GM12878 (cell line): Measurements from ENCODE around the gene FAM81A. TPM values are rescaled to one million over a fixed set of nuclear protein-coding genes. Genes with fewer than 3 reads are reported as not detected.

Experiments used
- ASH2L ChIP-seq: fragments of 300-600, 200-600 bp; sonication (generic); IDR thresholded peaks from 2 replicates; pipeline ENCODE4 v1.6.1; 2017; ENCODE audit warnings: low read depth, mild to moderate bottlenecking, borderline replicate concordance
- EP300 ChIP-seq, 2 experiments: fragments of 150-350 bp in 1 of 2; IDR thresholded peaks; 2 replicates each; pipeline ENCODE4 v1.6.1; 2011 to 2012; ENCODE audit warnings: low read depth in 2 of 2, low read length in 2 of 2, borderline replicate concordance in 1 of 2, improper control_type of control experiment in 1 of 2, inconsistent platforms in 1 of 2; ENCODE audit not compliant: control insufficient read depth in 1 of 2
- HCFC1 ChIP-seq: fragments of 150-350 bp; IDR thresholded peaks from 2 replicates; pipeline ENCODE4 v1.6.1; 2014; ENCODE audit warnings: low read length
- KAT2A ChIP-seq: conservative IDR thresholded peaks from 2 replicates; pipeline ENCODE4 v1.6.1; 2011; ENCODE audit warnings: low read depth, low read length; ENCODE audit not compliant: control insufficient read depth
- MYC ChIP-seq: IDR thresholded peaks from 2 replicates; pipeline ENCODE4 v1.6.1; 2011; ENCODE audit warnings: mild to moderate bottlenecking, low read length, moderate library complexity, inconsistent platforms; ENCODE audit not compliant: insufficient read depth, insufficient replicate concordance, insufficient read length, severe bottlenecking
- NR2C2 ChIP-seq: IDR thresholded peaks from 2 replicates; pipeline ENCODE4 v1.6.1; 2011; ENCODE audit warnings: borderline replicate concordance, low read depth; ENCODE audit not compliant: control insufficient read depth, insufficient read length
- PAX8 ChIP-seq: fragments of 450-650 bp; IDR thresholded peaks from 2 replicates; pipeline ENCODE4 v1.6.1; 2017; ENCODE audit warnings: mild to moderate bottlenecking, moderate library complexity
- RELA ChIP-seq: fragments of 450-650 bp; IDR thresholded peaks from 2 replicates; pipeline ENCODE4 v1.8.0; 2014; ENCODE audit warnings: borderline replicate concordance; ENCODE audit not compliant: partially characterized antibody
- SIX5 ChIP-seq: IDR thresholded peaks from 2 replicates; pipeline ENCODE4 v1.6.1; 2011; ENCODE audit warnings: mild to moderate bottlenecking, low read depth, low read length, moderate library complexity; ENCODE audit not compliant: severe bottlenecking
- SREBF2 ChIP-seq: IDR thresholded peaks from 2 replicates; pipeline ENCODE4 v1.6.1; 2012; ENCODE audit warnings: mild to moderate bottlenecking, low read length
- polyA plus RNA-seq, 11 experiments: library from polyadenylated mRNA; depleted of rRNA in 4 of 11; unstranded in 6 of 11; stranded (reverse) in 5 of 11; fragments of >200 nt; fragmentation: Nextera tagmentation in 4 of 11; fragmentation: Illumina TruSeq in 1 of 11; extraction: Ambion mirVana in 4 of 11; extraction: Trizol in 1 of 11; gene quantifications; 1 replicate in 1 of 11; 2 replicates in 10 of 11; pipeline versions ENCODE4 v1.2.1 to v1.2.3, GENCODE V29; 2011 to 2016; ENCODE audit warnings: inconsistent platforms in 2 of 11, missing spikeins in 2 of 11, low read depth in 1 of 11
- total RNA-seq, 4 experiments: library from RNA; depleted of rRNA in 3 of 4; stranded (reverse); fragments of >200 nt in 3 of 4; fragmentation: Illumina TruSeq in 1 of 4; extraction: Trizol in 1 of 4; gene quantifications; 2 replicates each; pipeline versions ENCODE4 v1.2.1 to v1.2.3, GENCODE V29; 2013 to 2021
- TF ChIP-seq, protein P1 (sequence below): IDR thresholded peaks from 2 replicates; pipeline ENCODE4 v1.6.1; 2012; ENCODE audit warnings: mild to moderate bottlenecking, low read depth, low read length
- TF ChIP-seq, protein P2 (sequence below): fragments of 450-650 bp; formaldehyde crosslinking; IDR thresholded peaks from 2 replicates; pipeline ENCODE4 v1.4.0; 2020; ENCODE audit warnings: mild to moderate bottlenecking, moderate library complexity
- TF ChIP-seq, protein P3 (sequence below): fragments of 450-650 bp; formaldehyde crosslinking; IDR thresholded peaks from 2 replicates; pipeline ENCODE4 v1.5.0; 2022; ENCODE audit warnings: mild to moderate bottlenecking, missing genetic modification characterization
- TF ChIP-seq, protein P4 (sequence below): fragments of 450-650 bp; IDR thresholded peaks from 2 replicates; pipeline ENCODE4 v1.6.1; 2017; ENCODE audit warnings: mild to moderate bottlenecking

FAM81A gene
- total and polyA plus RNA-seq, 10 of the 15 experiments (the other 5 are each of a cell fraction or from before 2014, with no cell fraction given): 0.18 to 34.5 (median 16.2) TPM

DNA sequence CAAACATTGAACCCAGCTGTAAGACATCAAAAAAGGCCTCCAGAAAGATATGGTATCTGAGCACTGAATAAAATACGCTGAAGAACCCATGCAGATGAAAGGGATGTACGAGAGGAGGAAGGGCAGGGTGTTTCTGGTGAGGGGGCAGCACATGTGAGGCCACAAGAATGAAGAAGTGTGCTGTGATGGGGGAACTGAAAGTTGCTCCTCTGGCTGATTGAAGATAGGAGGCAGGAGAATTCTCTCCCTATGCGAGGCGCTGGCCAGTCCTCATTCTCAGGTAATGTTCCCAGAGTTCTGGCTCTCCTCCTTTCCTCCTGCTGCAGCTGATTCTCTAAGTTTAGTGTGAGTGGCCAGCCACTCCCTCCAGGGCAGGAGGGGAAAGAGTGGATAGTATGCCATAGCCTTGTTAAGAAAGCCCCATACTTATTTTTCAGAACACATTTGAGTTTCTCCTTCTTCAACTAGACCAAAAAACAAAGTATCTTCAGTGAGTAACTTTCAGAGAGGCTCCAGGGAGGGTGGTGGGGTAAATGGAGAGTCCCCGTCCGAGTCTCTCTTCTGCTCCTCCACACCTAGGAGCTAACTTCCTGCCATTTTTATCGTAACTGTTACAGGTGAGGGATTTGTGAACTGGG lies 38.4 kb upstream of the FAM81A start (continued):
- TF ChIP-seq, protein P1, sequence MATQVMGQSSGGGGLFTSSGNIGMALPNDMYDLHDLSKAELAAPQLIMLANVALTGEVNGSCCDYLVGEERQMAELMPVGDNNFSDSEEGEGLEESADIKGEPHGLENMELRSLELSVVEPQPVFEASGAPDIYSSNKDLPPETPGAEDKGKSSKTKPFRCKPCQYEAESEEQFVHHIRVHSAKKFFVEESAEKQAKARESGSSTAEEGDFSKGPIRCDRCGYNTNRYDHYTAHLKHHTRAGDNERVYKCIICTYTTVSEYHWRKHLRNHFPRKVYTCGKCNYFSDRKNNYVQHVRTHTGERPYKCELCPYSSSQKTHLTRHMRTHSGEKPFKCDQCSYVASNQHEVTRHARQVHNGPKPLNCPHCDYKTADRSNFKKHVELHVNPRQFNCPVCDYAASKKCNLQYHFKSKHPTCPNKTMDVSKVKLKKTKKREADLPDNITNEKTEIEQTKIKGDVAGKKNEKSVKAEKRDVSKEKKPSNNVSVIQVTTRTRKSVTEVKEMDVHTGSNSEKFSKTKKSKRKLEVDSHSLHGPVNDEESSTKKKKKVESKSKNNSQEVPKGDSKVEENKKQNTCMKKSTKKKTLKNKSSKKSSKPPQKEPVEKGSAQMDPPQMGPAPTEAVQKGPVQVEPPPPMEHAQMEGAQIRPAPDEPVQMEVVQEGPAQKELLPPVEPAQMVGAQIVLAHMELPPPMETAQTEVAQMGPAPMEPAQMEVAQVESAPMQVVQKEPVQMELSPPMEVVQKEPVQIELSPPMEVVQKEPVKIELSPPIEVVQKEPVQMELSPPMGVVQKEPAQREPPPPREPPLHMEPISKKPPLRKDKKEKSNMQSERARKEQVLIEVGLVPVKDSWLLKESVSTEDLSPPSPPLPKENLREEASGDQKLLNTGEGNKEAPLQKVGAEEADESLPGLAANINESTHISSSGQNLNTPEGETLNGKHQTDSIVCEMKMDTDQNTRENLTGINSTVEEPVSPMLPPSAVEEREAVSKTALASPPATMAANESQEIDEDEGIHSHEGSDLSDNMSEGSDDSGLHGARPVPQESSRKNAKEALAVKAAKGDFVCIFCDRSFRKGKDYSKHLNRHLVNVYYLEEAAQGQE: no peak
- no peak for TF ChIP-seq NR2C2
- peak; percentile 63 for TF ChIP-seq MYC
- TF ChIP-seq, protein P2, sequence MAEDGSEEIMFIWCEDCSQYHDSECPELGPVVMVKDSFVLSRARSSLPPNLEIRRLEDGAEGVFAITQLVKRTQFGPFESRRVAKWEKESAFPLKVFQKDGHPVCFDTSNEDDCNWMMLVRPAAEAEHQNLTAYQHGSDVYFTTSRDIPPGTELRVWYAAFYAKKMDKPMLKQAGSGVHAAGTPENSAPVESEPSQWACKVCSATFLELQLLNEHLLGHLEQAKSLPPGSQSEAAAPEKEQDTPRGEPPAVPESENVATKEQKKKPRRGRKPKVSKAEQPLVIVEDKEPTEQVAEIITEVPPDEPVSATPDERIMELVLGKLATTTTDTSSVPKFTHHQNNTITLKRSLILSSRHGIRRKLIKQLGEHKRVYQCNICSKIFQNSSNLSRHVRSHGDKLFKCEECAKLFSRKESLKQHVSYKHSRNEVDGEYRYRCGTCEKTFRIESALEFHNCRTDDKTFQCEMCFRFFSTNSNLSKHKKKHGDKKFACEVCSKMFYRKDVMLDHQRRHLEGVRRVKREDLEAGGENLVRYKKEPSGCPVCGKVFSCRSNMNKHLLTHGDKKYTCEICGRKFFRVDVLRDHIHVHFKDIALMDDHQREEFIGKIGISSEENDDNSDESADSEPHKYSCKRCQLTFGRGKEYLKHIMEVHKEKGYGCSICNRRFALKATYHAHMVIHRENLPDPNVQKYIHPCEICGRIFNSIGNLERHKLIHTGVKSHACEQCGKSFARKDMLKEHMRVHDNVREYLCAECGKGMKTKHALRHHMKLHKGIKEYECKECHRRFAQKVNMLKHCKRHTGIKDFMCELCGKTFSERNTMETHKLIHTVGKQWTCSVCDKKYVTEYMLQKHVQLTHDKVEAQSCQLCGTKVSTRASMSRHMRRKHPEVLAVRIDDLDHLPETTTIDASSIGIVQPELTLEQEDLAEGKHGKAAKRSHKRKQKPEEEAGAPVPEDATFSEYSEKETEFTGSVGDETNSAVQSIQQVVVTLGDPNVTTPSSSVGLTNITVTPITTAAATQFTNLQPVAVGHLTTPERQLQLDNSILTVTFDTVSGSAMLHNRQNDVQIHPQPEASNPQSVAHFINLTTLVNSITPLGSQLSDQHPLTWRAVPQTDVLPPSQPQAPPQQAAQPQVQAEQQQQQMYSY (CRISPR knock-in tag): no peak
- TF ChIP-seq HCFC1: no peak
- TF ChIP-seq KAT2A: no peak
- TF ChIP-seq SREBF2: no peak
- TF ChIP-seq PAX8: no peak
- TF ChIP-seq, protein P3, sequence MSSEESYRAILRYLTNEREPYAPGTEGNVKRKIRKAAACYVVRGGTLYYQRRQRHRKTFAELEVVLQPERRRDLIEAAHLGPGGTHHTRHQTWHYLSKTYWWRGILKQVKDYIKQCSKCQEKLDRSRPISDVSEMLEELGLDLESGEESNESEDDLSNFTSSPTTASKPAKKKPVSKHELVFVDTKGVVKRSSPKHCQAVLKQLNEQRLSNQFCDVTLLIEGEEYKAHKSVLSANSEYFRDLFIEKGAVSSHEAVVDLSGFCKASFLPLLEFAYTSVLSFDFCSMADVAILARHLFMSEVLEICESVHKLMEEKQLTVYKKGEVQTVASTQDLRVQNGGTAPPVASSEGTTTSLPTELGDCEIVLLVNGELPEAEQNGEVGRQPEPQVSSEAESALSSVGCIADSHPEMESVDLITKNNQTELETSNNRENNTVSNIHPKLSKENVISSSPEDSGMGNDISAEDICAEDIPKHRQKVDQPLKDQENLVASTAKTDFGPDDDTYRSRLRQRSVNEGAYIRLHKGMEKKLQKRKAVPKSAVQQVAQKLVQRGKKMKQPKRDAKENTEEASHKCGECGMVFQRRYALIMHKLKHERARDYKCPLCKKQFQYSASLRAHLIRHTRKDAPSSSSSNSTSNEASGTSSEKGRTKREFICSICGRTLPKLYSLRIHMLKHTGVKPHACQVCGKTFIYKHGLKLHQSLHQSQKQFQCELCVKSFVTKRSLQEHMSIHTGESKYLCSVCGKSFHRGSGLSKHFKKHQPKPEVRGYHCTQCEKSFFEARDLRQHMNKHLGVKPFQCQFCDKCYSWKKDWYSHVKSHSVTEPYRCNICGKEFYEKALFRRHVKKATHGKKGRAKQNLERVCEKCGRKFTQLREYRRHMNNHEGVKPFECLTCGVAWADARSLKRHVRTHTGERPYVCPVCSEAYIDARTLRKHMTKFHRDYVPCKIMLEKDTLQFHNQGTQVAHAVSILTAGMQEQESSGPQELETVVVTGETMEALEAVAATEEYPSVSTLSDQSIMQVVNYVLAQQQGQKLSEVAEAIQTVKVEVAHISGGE (CRISPR knock-in tag): no peak
- no peak for TF ChIP-seq ASH2L
- no peak for TF ChIP-seq SIX5
- TF ChIP-seq EP300 (IDR thresholded peaks at IDR 0.05; ENCODE audit: borderline replicate concordance in 1 of 2, control insufficient read depth in 1 of 2, low read depth in 2 of 2, low read length in 2 of 2): peak; percentile 83 to 97
- TF ChIP-seq, protein P4, sequence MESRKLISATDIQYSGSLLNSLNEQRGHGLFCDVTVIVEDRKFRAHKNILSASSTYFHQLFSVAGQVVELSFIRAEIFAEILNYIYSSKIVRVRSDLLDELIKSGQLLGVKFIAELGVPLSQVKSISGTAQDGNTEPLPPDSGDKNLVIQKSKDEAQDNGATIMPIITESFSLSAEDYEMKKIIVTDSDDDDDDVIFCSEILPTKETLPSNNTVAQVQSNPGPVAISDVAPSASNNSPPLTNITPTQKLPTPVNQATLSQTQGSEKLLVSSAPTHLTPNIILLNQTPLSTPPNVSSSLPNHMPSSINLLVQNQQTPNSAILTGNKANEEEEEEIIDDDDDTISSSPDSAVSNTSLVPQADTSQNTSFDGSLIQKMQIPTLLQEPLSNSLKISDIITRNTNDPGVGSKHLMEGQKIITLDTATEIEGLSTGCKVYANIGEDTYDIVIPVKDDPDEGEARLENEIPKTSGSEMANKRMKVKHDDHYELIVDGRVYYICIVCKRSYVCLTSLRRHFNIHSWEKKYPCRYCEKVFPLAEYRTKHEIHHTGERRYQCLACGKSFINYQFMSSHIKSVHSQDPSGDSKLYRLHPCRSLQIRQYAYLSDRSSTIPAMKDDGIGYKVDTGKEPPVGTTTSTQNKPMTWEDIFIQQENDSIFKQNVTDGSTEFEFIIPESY: no peak
- peak; percentile 14 for TF ChIP-seq RELA
